ENCODE data around the gene PARP11. TPM values are rescaled to one million over a fixed set of nuclear protein-coding genes. Genes with fewer than 3 reads are reported as not detected.

Gene PARP11
- total and polyA plus RNA-seq, 2 of the 8 experiments (the other 6 are each of a cell fraction or from before 2014, with no cell fraction given), result 4.2 to 13.3 TPM

DNA sequence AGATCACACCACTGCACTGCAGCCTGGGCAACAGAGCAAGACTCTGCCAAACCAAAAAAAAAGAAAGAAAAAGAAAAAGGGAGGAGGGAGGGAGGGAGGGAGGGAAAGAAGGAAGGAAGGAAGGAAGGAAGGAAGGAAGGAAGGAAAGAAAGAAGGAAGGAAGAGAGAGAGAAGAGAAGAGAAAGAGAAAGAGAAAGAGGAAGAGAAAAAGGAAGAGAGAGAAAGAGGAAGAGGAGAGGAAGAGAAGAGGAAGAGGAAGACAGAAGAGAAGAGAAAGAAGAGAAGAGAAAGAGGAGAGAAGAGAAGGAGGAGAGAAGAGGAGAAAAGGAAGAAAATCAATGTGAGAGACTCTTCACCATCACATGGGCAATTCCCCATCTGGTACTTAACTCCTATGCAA lies 62.7 kb downstream of the PARP11 start (continued):
- TF ChIP-seq, protein P1, sequence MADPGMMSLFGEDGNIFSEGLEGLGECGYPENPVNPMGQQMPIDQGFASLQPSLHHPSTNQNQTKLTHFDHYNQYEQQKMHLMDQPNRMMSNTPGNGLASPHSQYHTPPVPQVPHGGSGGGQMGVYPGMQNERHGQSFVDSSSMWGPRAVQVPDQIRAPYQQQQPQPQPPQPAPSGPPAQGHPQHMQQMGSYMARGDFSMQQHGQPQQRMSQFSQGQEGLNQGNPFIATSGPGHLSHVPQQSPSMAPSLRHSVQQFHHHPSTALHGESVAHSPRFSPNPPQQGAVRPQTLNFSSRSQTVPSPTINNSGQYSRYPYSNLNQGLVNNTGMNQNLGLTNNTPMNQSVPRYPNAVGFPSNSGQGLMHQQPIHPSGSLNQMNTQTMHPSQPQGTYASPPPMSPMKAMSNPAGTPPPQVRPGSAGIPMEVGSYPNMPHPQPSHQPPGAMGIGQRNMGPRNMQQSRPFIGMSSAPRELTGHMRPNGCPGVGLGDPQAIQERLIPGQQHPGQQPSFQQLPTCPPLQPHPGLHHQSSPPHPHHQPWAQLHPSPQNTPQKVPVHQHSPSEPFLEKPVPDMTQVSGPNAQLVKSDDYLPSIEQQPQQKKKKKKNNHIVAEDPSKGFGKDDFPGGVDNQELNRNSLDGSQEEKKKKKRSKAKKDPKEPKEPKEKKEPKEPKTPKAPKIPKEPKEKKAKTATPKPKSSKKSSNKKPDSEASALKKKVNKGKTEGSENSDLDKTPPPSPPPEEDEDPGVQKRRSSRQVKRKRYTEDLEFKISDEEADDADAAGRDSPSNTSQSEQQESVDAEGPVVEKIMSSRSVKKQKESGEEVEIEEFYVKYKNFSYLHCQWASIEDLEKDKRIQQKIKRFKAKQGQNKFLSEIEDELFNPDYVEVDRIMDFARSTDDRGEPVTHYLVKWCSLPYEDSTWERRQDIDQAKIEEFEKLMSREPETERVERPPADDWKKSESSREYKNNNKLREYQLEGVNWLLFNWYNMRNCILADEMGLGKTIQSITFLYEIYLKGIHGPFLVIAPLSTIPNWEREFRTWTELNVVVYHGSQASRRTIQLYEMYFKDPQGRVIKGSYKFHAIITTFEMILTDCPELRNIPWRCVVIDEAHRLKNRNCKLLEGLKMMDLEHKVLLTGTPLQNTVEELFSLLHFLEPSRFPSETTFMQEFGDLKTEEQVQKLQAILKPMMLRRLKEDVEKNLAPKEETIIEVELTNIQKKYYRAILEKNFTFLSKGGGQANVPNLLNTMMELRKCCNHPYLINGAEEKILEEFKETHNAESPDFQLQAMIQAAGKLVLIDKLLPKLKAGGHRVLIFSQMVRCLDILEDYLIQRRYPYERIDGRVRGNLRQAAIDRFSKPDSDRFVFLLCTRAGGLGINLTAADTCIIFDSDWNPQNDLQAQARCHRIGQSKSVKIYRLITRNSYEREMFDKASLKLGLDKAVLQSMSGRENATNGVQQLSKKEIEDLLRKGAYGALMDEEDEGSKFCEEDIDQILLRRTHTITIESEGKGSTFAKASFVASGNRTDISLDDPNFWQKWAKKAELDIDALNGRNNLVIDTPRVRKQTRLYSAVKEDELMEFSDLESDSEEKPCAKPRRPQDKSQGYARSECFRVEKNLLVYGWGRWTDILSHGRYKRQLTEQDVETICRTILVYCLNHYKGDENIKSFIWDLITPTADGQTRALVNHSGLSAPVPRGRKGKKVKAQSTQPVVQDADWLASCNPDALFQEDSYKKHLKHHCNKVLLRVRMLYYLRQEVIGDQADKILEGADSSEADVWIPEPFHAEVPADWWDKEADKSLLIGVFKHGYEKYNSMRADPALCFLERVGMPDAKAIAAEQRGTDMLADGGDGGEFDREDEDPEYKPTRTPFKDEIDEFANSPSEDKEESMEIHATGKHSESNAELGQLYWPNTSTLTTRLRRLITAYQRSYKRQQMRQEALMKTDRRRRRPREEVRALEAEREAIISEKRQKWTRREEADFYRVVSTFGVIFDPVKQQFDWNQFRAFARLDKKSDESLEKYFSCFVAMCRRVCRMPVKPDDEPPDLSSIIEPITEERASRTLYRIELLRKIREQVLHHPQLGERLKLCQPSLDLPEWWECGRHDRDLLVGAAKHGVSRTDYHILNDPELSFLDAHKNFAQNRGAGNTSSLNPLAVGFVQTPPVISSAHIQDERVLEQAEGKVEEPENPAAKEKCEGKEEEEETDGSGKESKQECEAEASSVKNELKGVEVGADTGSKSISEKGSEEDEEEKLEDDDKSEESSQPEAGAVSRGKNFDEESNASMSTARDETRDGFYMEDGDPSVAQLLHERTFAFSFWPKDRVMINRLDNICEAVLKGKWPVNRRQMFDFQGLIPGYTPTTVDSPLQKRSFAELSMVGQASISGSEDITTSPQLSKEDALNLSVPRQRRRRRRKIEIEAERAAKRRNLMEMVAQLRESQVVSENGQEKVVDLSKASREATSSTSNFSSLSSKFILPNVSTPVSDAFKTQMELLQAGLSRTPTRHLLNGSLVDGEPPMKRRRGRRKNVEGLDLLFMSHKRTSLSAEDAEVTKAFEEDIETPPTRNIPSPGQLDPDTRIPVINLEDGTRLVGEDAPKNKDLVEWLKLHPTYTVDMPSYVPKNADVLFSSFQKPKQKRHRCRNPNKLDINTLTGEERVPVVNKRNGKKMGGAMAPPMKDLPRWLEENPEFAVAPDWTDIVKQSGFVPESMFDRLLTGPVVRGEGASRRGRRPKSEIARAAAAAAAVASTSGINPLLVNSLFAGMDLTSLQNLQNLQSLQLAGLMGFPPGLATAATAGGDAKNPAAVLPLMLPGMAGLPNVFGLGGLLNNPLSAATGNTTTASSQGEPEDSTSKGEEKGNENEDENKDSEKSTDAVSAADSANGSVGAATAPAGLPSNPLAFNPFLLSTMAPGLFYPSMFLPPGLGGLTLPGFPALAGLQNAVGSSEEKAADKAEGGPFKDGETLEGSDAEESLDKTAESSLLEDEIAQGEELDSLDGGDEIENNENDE (IDR thresholded peaks at IDR 0.05; ENCODE audit: insufficient replicate concordance, low read length), result no peak
